Dedifferentiated amniotic fluid mesenchymal stem cell (primary cell): ENCODE data around the gene TAF7L.

ENCODE experiments used
- DNase-seq: peaks from one replicate; pipeline ENCODE4 v3.0.0-alpha.2; 2016; ENCODE audit errors: extremely low spot score

The TAF7L gene

DNA sequence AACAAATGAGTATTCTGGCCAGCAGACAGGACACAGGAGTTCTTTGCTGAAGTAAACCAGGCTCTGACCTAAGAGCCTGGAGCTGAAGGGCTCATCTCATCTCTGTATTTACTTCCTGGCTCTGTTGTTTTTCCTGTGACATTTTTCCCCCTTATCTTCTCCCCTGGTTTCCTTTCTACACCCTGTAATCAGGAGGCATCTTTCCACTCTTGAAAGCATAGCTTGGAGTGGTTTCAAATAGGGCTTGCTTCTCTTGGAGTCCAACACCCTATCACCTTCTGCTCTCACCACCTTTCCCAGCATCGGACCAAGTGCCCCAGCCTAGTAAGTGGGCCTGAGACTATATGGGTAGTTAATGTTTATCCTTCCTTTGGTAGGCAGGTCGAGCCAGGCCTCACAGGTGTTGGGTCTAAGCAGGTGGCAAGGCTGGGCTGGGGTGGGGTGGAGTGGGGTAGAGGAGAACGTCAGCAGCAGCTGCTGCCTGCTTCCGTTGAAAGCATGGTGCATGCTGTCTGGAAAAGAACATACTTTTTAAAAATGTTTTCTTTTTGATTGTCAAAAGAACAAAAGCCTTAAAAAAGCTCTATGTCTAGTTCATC lies 70.4 kb downstream of the TAF7L start:
- no peak for DNase-seq

- DNase-seq: no peak
These were observed 71.2 kb downstream of the TAF7L start for GRCh38 chrX:101219864-101220346.

DNA sequence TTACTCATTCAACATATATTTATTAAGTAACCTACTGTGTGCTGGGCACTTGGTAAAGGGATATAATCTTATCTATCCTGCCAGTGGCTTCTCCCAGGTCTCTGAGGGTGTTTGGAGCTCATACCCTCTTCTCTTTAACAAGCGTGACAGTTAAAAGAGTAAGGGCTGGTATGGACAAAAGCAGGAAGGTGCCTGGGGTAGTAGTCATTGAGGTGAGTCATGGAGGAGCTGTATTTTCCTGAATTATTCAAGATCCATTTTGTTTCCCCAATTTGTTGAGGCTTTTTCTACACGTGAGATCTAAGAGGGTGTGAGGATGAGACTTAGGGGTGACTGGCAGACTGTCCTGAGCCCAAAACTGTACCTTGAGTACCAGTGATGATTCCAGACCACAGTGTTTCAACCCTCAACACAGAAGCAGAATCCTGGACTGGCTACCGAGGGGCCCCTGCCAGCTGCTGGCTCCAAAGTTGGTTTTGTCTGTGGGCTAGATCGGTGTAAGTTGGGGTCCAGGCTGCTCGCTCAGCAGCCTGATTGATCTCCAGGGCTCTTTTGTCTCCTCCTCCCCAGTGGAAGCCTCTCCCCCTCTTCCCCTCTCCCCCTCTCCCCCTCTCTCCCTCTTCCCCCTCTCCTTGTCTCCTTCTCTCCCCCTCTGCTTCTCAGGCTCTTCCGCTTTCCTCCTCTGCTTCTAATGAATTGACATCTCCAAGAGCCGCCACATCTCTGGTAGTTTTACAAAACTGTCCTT lies 71.8 kb downstream of the TAF7L start, which contains the start of gene DRP2:
TSS of gene DRP2 (plus strand) at position 671 of the 748 bp plus-strand sequence. CDS start 11,862 bp downstream, outside the sequence.
- no peak for DNase-seq
